Measurements from ENCODE around the gene MVB12B. TPM values are rescaled to one million over a fixed set of nuclear protein-coding genes. Genes with fewer than 3 reads are reported as not detected.

Gene MVB12B
- total and polyA plus RNA-seq, 7 donors = 1.5 to 25.6 (median 11.6) TPM

DNA sequence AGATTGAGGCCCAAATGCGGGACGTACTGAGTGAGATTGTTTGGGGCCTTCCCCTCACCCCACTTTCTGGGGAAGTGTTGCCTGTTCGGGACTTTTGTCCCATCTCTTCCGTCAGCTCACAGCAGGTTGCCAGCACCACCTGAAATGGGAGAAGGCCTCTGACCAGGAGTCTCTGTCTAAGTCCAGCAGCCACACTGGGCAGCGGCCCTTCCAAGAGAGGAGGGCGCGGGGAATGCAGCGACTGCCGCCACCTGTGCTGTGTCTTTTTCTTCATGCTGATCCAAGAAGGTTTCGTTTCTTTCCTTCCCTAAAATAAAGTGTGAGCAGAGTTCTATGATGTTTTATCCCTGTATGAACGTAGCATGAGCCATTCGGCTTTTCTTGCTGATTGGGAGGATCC, 152.9 kb downstream of the MVB12B start:
- H3K4me3 ChIP-seq = no peak overlapping the region
- intact Hi-C loops (cut with DNase I) = no loop called here
- ATAC-seq (peak in 1 of 4 donors; percentile 55), DNase-seq (no peak)
- TF ChIP-seq, protein P1, sequence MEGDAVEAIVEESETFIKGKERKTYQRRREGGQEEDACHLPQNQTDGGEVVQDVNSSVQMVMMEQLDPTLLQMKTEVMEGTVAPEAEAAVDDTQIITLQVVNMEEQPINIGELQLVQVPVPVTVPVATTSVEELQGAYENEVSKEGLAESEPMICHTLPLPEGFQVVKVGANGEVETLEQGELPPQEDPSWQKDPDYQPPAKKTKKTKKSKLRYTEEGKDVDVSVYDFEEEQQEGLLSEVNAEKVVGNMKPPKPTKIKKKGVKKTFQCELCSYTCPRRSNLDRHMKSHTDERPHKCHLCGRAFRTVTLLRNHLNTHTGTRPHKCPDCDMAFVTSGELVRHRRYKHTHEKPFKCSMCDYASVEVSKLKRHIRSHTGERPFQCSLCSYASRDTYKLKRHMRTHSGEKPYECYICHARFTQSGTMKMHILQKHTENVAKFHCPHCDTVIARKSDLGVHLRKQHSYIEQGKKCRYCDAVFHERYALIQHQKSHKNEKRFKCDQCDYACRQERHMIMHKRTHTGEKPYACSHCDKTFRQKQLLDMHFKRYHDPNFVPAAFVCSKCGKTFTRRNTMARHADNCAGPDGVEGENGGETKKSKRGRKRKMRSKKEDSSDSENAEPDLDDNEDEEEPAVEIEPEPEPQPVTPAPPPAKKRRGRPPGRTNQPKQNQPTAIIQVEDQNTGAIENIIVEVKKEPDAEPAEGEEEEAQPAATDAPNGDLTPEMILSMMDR (IDR thresholded peaks at IDR 0.05) = no peak
- no peak overlapping the region for H3K27ac ChIP-seq
- 78 to 94% (median 87%) methylated on average over 12 of the region's 12 CpGs for WGBS, 3 donors
- H3K9me3 ChIP-seq = no peaks in the 10 kb centered on the region
- H3K4me1 ChIP-seq = no peaks in the 10 kb centered on the region
- no peaks in the 10 kb centered on the region for H3K27me3 ChIP-seq (ENCODE audit: insufficient read depth in 3 of 3, low read length in 2 of 3)
- peaks cover 0 to 33% of the 10 kb centered on the region in 2 donors for H3K36me3 ChIP-seq (ENCODE audit: insufficient read depth in 1 of 2, low read depth in 1 of 2)

DNA sequence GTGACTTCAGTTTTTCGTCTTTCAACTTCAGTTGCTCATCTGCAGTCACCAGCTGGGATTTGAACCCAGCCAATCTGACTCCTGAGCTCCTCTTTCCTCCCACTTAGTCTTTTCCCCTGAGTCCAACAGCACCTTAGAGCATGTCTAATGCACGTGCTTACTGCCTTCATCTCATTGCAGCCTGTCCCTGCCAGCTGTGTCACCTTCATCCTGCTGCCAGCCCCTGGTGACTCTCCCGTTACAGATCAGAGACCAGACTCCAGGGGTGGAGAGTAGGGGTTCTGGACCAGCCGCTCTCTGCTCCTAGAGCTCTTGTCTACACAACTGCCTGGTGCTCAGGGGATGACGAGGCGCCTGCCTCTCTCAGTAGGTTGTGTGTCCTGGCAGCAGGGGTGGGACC, 154.2 kb downstream of the MVB12B start:
- TF ChIP-seq, protein P1 (IDR thresholded peaks at IDR 0.05) = no peak
- no peak overlapping the region for H3K27ac ChIP-seq
- peaks cover 0 to 33% of the 10 kb centered on the region in 2 donors for H3K36me3 ChIP-seq (ENCODE audit: insufficient read depth in 1 of 2, low read depth in 1 of 2)
- peak in 3 of 4 donors; percentile 23 to 54 (median 52) for ATAC-seq
- 65 to 80% (median 76%) methylated on average over 6 of the region's 6 CpGs for WGBS, 3 donors
- H3K27me3 ChIP-seq (ENCODE audit: insufficient read depth in 3 of 3, low read length in 2 of 3) = no peaks in the 10 kb centered on the region
- no peaks in the 10 kb centered on the region for H3K4me1 ChIP-seq
- no peaks in the 10 kb centered on the region for H3K9me3 ChIP-seq
- intact Hi-C loops (cut with DNase I) = no loop called here
- no peak overlapping the region for H3K4me3 ChIP-seq
- no peak for DNase-seq

DNA sequence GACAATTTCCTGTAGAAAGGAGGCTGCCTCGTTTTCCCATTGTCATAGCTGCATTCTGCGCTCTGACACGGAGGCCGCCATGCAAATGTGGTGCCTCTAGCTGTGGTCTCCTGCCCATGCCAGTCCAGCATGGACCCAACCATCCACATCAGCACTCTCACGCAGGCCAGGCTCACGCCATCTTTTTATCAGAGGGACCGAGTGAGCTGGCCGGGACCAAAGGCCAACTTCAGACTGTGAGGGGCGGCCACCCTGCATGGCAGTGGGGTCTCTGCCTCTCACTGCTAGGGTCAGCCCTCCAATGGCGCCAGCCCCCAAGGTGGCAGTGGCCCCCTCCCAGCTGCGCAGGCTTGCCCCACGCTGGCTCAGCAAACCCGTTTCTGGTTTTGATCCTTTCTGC, 155.2 kb downstream of the MVB12B start:
- no peak for DNase-seq
- Histone ChIP-seq H3K27me3 (ENCODE audit: insufficient read depth in 3 of 3, low read length in 2 of 3) (no peaks in the 10 kb centered on the region), H3K36me3 (ENCODE audit: insufficient read depth in 1 of 2, low read depth in 1 of 2) (peaks cover 0 to 33% of the 10 kb centered on the region in 2 donors), H3K9me3 (no peaks in the 10 kb centered on the region), H3K4me3 (no peak overlapping the region), H3K4me1 (no peaks in the 10 kb centered on the region), H3K27ac (no peak overlapping the region)
- peak in 1 of 4 donors; percentile 36 for ATAC-seq
- intact Hi-C loops (cut with DNase I) = no loop called here
- TF ChIP-seq, protein P1 (IDR thresholded peaks at IDR 0.05) = no peak
- WGBS, 3 donors = 89 to 95% (median 93%) methylated on average over 13 of the region's 13 CpGs

DNA sequence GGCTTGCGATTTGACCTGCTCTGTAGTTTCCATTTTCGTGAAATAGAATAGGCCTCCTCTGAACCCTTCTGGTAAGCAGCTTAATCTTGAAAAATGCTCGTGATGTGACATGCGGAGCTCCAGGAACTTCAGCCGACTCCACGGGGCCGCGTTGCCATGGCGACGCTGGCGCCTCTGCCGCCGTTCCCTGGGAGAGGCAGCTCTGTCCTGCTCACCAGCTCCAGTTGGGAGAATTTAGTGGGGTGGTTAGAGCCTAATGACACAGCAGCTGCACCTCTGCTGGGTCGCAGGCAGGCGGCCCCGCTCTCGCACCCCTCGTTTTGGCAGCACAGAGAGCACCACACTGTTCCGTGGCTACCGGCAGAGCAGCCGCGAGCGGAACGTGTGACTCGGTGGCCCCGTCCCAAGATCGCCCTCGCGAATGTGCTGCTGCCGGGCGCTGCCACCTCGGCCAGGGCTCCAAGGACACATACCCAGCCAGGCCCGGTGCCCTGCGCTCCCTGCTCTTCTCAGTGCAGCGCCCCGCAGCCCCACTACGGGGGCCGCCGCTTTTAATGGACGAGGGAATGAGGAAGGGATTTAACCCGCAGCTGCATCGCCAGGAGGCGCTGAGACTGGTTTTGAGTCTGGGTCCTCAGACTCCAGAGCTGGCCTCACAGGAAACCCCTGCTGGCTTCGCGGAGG, 155.9 kb downstream of the MVB12B start:
- peak overlapping the region; percentile 33 for H3K4me3 ChIP-seq

More for the DNA sequence above, 155.9 kb downstream of the MVB12B start:
- H3K36me3 ChIP-seq (ENCODE audit: insufficient read depth in 1 of 2, low read depth in 1 of 2) = peaks cover 0 to 33% of the 10 kb centered on the region in 2 donors
- intact Hi-C loops (cut with DNase I) = no loop called here
- no peaks in the 10 kb centered on the region for H3K4me1 ChIP-seq
- 55 to 73% (median 60%) methylated on average over 44 to 45 of the region's 45 CpGs for WGBS, 3 donors
- H3K27me3 ChIP-seq (ENCODE audit: insufficient read depth in 3 of 3, low read length in 2 of 3) = no peaks in the 10 kb centered on the region
- TF ChIP-seq, protein P1 (IDR thresholded peaks at IDR 0.05) = no peak
- ATAC-seq = peak; percentile 43 to 90 (median 70)
- DNase-seq = peak; percentile 60 to 72
- H3K27ac ChIP-seq = no peak overlapping the region
- no peaks in the 10 kb centered on the region for H3K9me3 ChIP-seq

Measured in psoas muscle (tissue), 8 donors.